SJSA1 (cell line): Measurements from ENCODE around the gene MYL3. TPM values are rescaled to one million over a fixed set of nuclear protein-coding genes. Genes with fewer than 3 reads are reported as not detected.
"Not testable (repeated sequence)": the region's sequence is repeated elsewhere in the genome, so short reads cannot be mapped to it uniquely, and the experiment has no call there.

Experiments used
- DNase-seq, 2 experiments: peaks; one replicate each; pipeline ENCODE4 v3.0.0-alpha.2; 2015 to 2020; ENCODE audit warnings: low spot score in 2 of 2, low read depth in 1 of 2
- H3K27ac ChIP-seq: fragments of 250-450 bp; sonication (Bioruptor Pico); 2 replicates; pipeline ENCODE4 v1.5.1; 2020; ENCODE audit warnings: mild to moderate bottlenecking, moderate library complexity
- H3K27me3 ChIP-seq: fragments of 250-450 bp; sonication (Bioruptor Pico); replicated peaks from 2 replicates; pipeline ENCODE4 v1.5.1; 2020; ENCODE audit warnings: mild to moderate bottlenecking, moderate library complexity
- H3K36me3 ChIP-seq: fragments of 250-450 bp; sonication (Bioruptor Pico); 2 replicates; pipeline ENCODE4 v1.5.1; 2020; ENCODE audit warnings: mild to moderate bottlenecking
- H3K4me1 ChIP-seq: fragments of 250-450 bp; sonication (Bioruptor Pico); replicated peaks from 2 replicates; pipeline ENCODE4 v1.6.1; 2021; ENCODE audit warnings: mild to moderate bottlenecking
- H3K4me3 ChIP-seq: fragments of 250-450 bp; sonication (Bioruptor Pico); 2 replicates; pipeline ENCODE4 v1.5.1; 2020; ENCODE audit warnings: mild to moderate bottlenecking
- H3K9me3 ChIP-seq: fragments of 250-450 bp; sonication (Bioruptor Pico); replicated peaks from 2 replicates; pipeline ENCODE4 v1.5.1; 2020; ENCODE audit warnings: mild to moderate bottlenecking
- total RNA-seq: library from RNA; depleted of rRNA; stranded (reverse); fragments of >200 nt; shearing (Covaris generic); gene quantifications from 2 replicates; pipeline ENCODE4 v1.2.3, GENCODE V29; 2014; rRNA removed

Gene MYL3
- total RNA-seq, 1 experiment from 2014 or later = not detected

DNA sequence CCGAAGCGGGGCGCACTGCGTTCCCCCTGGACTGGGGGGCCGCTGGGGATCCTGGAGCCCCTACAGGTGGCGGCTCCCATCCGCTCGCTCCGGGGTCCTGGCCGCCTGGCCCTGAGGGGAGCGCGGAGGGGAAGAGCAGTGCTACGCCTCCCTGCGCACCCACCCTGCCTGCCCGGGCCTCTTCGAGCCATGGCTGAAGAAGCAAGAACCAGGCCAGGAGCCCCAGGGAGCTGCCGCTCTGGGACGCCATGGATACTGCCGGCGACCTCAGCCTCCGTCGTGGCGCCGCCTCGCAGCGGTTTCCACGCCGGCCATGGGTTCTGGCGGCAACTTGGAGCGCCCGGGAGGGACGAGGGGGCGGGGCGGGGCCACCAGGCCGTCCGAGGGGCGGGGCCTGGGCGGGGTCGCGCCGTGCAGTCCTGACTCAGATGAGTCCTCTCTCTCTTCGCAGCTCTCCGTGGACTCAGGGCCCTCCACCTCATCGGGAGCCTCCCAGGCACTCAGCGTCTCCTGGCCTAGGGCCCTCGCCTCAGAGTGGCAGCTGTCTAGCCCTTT lies 50.9 kb downstream of the MYL3 start:
- DNase-seq = no peak
- no peaks in the 10 kb centered on the region for H3K9me3 ChIP-seq

DNA sequence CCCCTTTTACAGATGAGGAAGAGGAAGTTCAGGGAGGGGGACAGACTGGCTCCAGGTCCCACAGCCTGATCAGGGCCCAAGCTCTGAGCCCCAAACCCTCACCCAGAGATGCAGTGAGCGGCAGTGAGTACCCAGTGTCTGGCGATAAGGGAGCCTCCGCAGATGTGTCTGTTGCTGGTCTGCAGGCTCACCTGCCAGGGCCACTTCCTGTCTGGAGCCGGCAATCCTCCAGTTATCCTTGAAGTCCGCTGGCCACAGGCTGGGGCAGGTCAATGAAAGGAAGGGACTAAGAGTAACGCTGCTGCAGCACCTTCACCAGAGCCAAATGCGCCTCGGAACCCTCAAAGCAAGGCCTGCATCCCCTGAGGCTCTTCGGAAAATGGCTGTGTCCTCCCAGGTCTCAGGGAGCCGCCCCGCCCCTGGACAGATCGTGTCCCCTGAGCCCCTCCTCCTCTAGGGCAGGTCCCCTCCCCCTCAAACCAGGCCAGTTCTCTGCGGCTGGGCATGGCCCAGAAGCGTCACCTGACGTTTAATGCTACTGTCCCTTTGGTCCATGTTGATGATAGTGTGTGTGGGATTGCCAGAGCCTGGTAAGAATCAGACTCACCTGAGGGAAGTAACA lies 51.5 kb downstream of the MYL3 start:
- no peak for DNase-seq
- H3K4me3 ChIP-seq = no peak overlapping the region

More for the DNA sequence above, 50.9 kb downstream of the MYL3 start:
- H3K4me1 ChIP-seq = no peaks in the 10 kb centered on the region
- H3K36me3 ChIP-seq = no peaks in the 10 kb centered on the region
- no peak overlapping the region for H3K27ac ChIP-seq
- no peaks in the 10 kb centered on the region for H3K27me3 ChIP-seq
- H3K4me3 ChIP-seq = no peak overlapping the region

DNA sequence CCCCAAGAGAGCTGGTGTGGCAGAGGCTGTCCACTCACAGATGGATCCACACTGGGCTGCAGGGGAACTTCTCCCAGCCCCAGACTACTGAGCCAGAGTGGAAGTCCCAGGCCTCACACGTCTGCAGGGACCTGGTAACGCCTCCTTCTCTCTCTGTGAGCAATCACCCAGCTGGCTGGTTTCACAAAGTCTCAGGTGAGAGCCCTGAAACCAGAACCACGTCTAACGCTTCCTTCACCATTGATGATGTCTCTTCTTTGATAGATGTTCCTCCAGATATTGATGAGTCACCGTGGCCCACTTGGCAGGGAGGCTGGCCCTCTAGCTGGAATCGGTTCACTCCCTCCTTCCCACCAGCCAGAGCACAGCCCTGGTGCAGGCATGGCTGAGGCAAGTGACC lies 54.5 kb downstream of the MYL3 start:
- not testable (repeated sequence) for H3K27ac ChIP-seq, H3K4me3 ChIP-seq, DNase-seq, H3K9me3 ChIP-seq, H3K4me1 ChIP-seq, H3K36me3 ChIP-seq, H3K27me3 ChIP-seq

More for the DNA sequence above, 51.5 kb downstream of the MYL3 start:
- no peaks in the 10 kb centered on the region for H3K4me1 ChIP-seq
- no peak overlapping the region for H3K27ac ChIP-seq
- no peaks in the 10 kb centered on the region for H3K9me3 ChIP-seq
- H3K27me3 ChIP-seq = no peaks in the 10 kb centered on the region
- H3K36me3 ChIP-seq = no peaks in the 10 kb centered on the region

Other genes with a start within 250 kb of the MYL3 start
- gene ALS2CL, start 169.8 kb downstream of the MYL3 start, total RNA-seq = 0.37 TPM in 1 of 2 replicates, not detected in the other
- gene TMIE, start 162.1 kb downstream of the MYL3 start, total RNA-seq = not detected in 2 replicates
- gene PRSS50, start 145.6 kb downstream of the MYL3 start, total RNA-seq = not detected in 2 replicates
- not detected in 2 replicates for gene PTH1R, start 14.3 kb upstream of the MYL3 start, total RNA-seq
- gene CCDC12, start 113.3 kb upstream of the MYL3 start, total RNA-seq = 27.0 and 45.5 TPM in 2 replicates
- 0.53 and 2.0 TPM in 2 replicates for gene NBEAL2, start 116.2 kb upstream of the MYL3 start, total RNA-seq